Panc1 (cell line): Measurements from ENCODE around the gene SLC4A1.

Experiments used
- CTCF ChIP-seq: fragments of 450-650 bp; IDR thresholded peaks from 2 replicates; pipeline ENCODE4 v1.5.1; 2017; ENCODE audit warnings: mild to moderate bottlenecking
- REST ChIP-seq, 2 experiments: IDR thresholded peaks; 2 replicates each; pipeline ENCODE4 v1.6.1; 2011 to 2012; ENCODE audit warnings: low read depth in 2 of 2, control low read depth in 1 of 2, low read length in 1 of 2, mild to moderate bottlenecking in 1 of 2, moderate library complexity in 1 of 2; ENCODE audit not compliant: insufficient read depth in 1 of 2
- SIN3A ChIP-seq: IDR thresholded peaks from 2 replicates; pipeline ENCODE4 v1.6.1; 2012; ENCODE audit warnings: low read depth, mild to moderate bottlenecking, low read length, moderate library complexity, borderline replicate concordance; ENCODE audit not compliant: insufficient read depth

GRCh38 chr17:44236444-44236991 lies 31.4 kb downstream of the SLC4A1 start:
- no peak for TF ChIP-seq CTCF
- no peak for TF ChIP-seq REST (IDR thresholded peaks at IDR 0.05; ENCODE audit: insufficient read depth in 1 of 2, low read depth in 2 of 2, low read length in 1 of 2)
- no peak for TF ChIP-seq SIN3A
